Fibroblast of skin of right quadriceps (primary cell): ENCODE results near the gene ZNF429.
"Not testable (repeated sequence)": the region's sequence is repeated elsewhere in the genome, so short reads cannot be mapped to it uniquely, and the experiment has no call there.

Source experiments
- DNase-seq: peaks from one replicate; pipeline ENCODE4 v3.0.0-alpha.2; 2013

The ZNF429 gene

GRCh38 chr19:21519488-21519887 lies 14.1 kb downstream of the ZNF429 start:
- DNase-seq = peak; percentile 2

GRCh38 chr19:21532904-21533303 lies 27.5 kb downstream of the ZNF429 start:
- no peak for DNase-seq

- not testable (repeated sequence) for DNase-seq
These were observed 31.4 kb downstream of the ZNF429 start for GRCh38 chr19:21536741-21537290.

GRCh38 chr19:21559444-21559843 lies 54.0 kb downstream of the ZNF429 start:
- no peak for DNase-seq

- DNase-seq = no peak
These were observed 59.0 kb downstream of the ZNF429 start for GRCh38 chr19:21564406-21564805.

GRCh38 chr19:21566073-21566472 lies 60.7 kb downstream of the ZNF429 start:
- no peak for DNase-seq

GRCh38 chr19:21567806-21568205 lies 62.4 kb downstream of the ZNF429 start:
- DNase-seq = not testable (repeated sequence)

- DNase-seq = peak; percentile 71
These were observed 63.6 kb downstream of the ZNF429 start for GRCh38 chr19:21568816-21569493.

GRCh38 chr19:21569494-21569865 lies 64.1 kb downstream of the ZNF429 start:
- no peak for DNase-seq

- no peak for DNase-seq
These were observed 65.9 kb downstream of the ZNF429 start for GRCh38 chr19:21571316-21571715.

GRCh38 chr19:21574607-21575006 lies 69.2 kb downstream of the ZNF429 start:
- no peak for DNase-seq

GRCh38 chr19:21576481-21576880 lies 71.1 kb downstream of the ZNF429 start:
- no peak for DNase-seq

- no peak for DNase-seq
These were observed 74.7 kb downstream of the ZNF429 start for GRCh38 chr19:21580101-21580500.

- no peak for DNase-seq
These were observed 75.4 kb downstream of the ZNF429 start for GRCh38 chr19:21580818-21581217.

- no peak for DNase-seq
These were observed 76.3 kb downstream of the ZNF429 start for GRCh38 chr19:21581646-21582240.

- DNase-seq = no peak
These were observed 79.1 kb downstream of the ZNF429 start for GRCh38 chr19:21584537-21584936.

- DNase-seq = no peak
These were observed 80.0 kb downstream of the ZNF429 start for GRCh38 chr19:21585281-21585890.

- DNase-seq = no peak
These were observed 81.1 kb downstream of the ZNF429 start for GRCh38 chr19:21586311-21587116.

GRCh38 chr19:21587117-21587461 lies 81.7 kb downstream of the ZNF429 start:
- DNase-seq = no peak

GRCh38 chr19:21587549-21587948 lies 82.1 kb downstream of the ZNF429 start:
- DNase-seq = no peak

- no peak for DNase-seq
These were observed 82.7 kb downstream of the ZNF429 start for GRCh38 chr19:21588065-21588601.

GRCh38 chr19:21590867-21591266 lies 85.5 kb downstream of the ZNF429 start:
- no peak for DNase-seq

- DNase-seq = no peak
These were observed 87.6 kb downstream of the ZNF429 start for GRCh38 chr19:21593008-21593481.
